K562 (cell line): ENCODE data around the gene LY6G6F. TPM values are rescaled to one million over a fixed set of nuclear protein-coding genes. Genes with fewer than 3 reads are reported as not detected.

Experiments used
- ASH1L ChIP-seq: fragments of 450-650 bp; IDR thresholded peaks from 2 replicates; pipeline ENCODE4 v1.6.1; 2018; ENCODE audit warnings: borderline replicate concordance, mild to moderate bottlenecking, low read depth; ENCODE audit not compliant: partially characterized antibody
- BDP1 ChIP-seq: IDR thresholded peaks from 3 replicates; pipeline ENCODE4 v1.6.1; 2011; ENCODE audit not compliant: insufficient read length, insufficient read depth
- ETV6 ChIP-seq, 3 experiments: fragments of 150-350 bp in 1 of 3; sonication (generic) in 1 of 3; formaldehyde crosslinking in 1 of 3; IDR thresholded peaks; 2 replicates each; pipeline versions ENCODE4 v1.6.1 to v1.8.0; 2014 to 2022; ENCODE audit warnings: borderline replicate concordance in 2 of 3, low read depth in 2 of 3, antibody characterized with exemption in 1 of 3, low read length in 1 of 3, mild to moderate bottlenecking in 1 of 3, missing genetic modification reagents in 1 of 3
- HCFC1 ChIP-seq: IDR thresholded peaks from 2 replicates; pipeline ENCODE4 v1.6.1; 2012; ENCODE audit warnings: low read depth, low read length, improper control_type of control experiment
- HDGF ChIP-seq: fragments of 450-650 bp; IDR thresholded peaks from 2 replicates; pipeline ENCODE4 v1.6.1; 2016
- ID3 ChIP-seq, 2 experiments: fragments of 250-450 bp in 1 of 2; fragments of 450-650 bp in 1 of 2; sonication (Bioruptor Pico) in 1 of 2; IDR thresholded peaks; 2 replicates each; pipeline versions ENCODE4 v1.6.1 to v1.8.0; 2016 to 2021; ENCODE audit warnings: mild to moderate bottlenecking in 2 of 2, moderate library complexity in 2 of 2, missing compliant biosample characterization in 1 of 2, missing genetic modification characterization in 1 of 2
- OTX1 ChIP-seq: fragments of 450-650 bp; formaldehyde crosslinking; IDR thresholded peaks from 2 replicates; pipeline ENCODE4 v1.4.0; 2022; ENCODE audit warnings: mild to moderate bottlenecking
- PHB2 ChIP-seq: fragments of 450-650 bp; IDR thresholded peaks from 2 replicates; pipeline ENCODE4 v1.6.1; 2017; ENCODE audit warnings: low read depth
- STAG1 ChIP-seq: sonication (generic); formaldehyde crosslinking; IDR thresholded peaks from 2 replicates; pipeline ENCODE4 v1.5.0; 2020; ENCODE audit warnings: missing genetic modification reagents, borderline replicate concordance
- STAT5B ChIP-seq: fragments of 250-450 bp; sonication (Bioruptor Pico); IDR thresholded peaks from 2 replicates; pipeline ENCODE4 v1.8.0; 2021; ENCODE audit warnings: mild to moderate bottlenecking, inconsistent platforms
- TBP ChIP-seq: optimal IDR thresholded peaks from 2 replicates; pipeline ENCODE3; 2011; ENCODE audit warnings: low read depth, low read length, improper control_type of control experiment
- ZFP91 ChIP-seq: sonication (generic); formaldehyde crosslinking; IDR thresholded peaks from 2 replicates; pipeline ENCODE4 v1.8.0; 2022; ENCODE audit warnings: mild to moderate bottlenecking, missing genetic modification reagents
- ZNF197 ChIP-seq: fragments of 200-800 bp; sonication (Bioruptor generic); IDR thresholded peaks from 2 replicates; pipeline ENCODE4 v1.6.1; 2016; ENCODE audit warnings: low read depth, missing genetic modification characterization, missing compliant biosample characterization
- ZNF24 ChIP-seq: fragments of 450-650 bp; IDR thresholded peaks from 2 replicates; pipeline ENCODE4 v1.6.1; 2016
- ZNF551 ChIP-seq: fragments of 250-450 bp; sonication (Bioruptor Pico); IDR thresholded peaks from 2 replicates; pipeline ENCODE4 v1.5.0; 2021; ENCODE audit warnings: mild to moderate bottlenecking, moderate library complexity
- polyA plus RNA-seq, 8 experiments: library from polyadenylated mRNA; depleted of rRNA in 4 of 8; stranded (reverse) in 5 of 8; unstranded in 3 of 8; fragments of >200 nt; fragmentation: Nextera tagmentation in 2 of 8; fragmentation: Illumina TruSeq in 1 of 8; extraction: Ambion mirVana in 2 of 8; extraction: Trizol in 1 of 8; gene quantifications; 2 replicates each; pipeline versions ENCODE4 v1.2.1 to v1.2.3, GENCODE V29; 2011 to 2014; ENCODE audit warnings: inconsistent platforms in 1 of 8, missing spikeins in 1 of 8
- total RNA-seq, 7 experiments: library from RNA; depleted of rRNA in 6 of 7; stranded (reverse); fragments of >200 nt in 6 of 7; fragmentation: Illumina TruSeq in 2 of 7; extraction: Trizol in 2 of 7; gene quantifications; 2 replicates each; pipeline versions ENCODE4 v1.2.1 to v1.2.3, GENCODE V29; 2011 to 2021; ENCODE audit warnings: low replicate concordance in 1 of 7
- TF ChIP-seq, protein P1 (sequence below): fragments of 450-650 bp; IDR thresholded peaks from 2 replicates; pipeline ENCODE4 v1.6.1; 2016; ENCODE audit warnings: low read depth

LY6G6F gene
- total and polyA plus RNA-seq, 9 of the 15 experiments (the other 6 are each of a cell fraction or from before 2014, with no cell fraction given), result 0.14 to 0.50 (median 0.28) TPM; not detected in 2

DNA sequence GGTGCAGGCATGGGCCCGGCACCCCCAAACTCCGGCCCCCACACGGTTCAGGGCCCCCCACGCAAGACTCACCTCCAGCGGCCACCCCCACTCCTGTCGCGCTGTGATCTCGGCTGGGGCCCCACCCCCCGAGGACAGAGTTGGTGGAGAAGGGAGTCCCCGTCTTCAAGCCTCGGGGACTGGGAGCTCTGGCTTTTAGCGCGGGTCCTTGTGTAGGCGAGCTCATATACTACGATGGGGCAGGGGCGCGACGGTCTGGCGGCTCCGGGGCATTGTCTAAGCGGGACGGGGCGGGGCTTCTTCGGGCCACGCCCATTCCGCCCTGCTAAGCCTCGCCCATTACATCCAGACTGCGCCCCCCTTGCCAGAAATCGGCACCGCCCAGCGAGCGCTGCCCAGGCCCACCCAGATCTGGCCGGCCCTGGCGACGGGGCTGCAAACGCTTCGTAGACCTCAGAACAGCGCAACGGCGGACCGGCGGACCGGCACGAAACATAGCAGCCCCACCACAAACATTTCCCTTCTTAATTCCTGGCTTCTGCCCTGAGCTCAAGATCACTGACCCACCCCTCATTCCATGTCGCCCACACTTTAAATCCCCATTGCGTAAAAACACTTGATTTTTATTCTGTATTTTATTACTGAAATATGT, 23.4 kb downstream of the LY6G6F start (continued):
- TF ChIP-seq, protein P1, sequence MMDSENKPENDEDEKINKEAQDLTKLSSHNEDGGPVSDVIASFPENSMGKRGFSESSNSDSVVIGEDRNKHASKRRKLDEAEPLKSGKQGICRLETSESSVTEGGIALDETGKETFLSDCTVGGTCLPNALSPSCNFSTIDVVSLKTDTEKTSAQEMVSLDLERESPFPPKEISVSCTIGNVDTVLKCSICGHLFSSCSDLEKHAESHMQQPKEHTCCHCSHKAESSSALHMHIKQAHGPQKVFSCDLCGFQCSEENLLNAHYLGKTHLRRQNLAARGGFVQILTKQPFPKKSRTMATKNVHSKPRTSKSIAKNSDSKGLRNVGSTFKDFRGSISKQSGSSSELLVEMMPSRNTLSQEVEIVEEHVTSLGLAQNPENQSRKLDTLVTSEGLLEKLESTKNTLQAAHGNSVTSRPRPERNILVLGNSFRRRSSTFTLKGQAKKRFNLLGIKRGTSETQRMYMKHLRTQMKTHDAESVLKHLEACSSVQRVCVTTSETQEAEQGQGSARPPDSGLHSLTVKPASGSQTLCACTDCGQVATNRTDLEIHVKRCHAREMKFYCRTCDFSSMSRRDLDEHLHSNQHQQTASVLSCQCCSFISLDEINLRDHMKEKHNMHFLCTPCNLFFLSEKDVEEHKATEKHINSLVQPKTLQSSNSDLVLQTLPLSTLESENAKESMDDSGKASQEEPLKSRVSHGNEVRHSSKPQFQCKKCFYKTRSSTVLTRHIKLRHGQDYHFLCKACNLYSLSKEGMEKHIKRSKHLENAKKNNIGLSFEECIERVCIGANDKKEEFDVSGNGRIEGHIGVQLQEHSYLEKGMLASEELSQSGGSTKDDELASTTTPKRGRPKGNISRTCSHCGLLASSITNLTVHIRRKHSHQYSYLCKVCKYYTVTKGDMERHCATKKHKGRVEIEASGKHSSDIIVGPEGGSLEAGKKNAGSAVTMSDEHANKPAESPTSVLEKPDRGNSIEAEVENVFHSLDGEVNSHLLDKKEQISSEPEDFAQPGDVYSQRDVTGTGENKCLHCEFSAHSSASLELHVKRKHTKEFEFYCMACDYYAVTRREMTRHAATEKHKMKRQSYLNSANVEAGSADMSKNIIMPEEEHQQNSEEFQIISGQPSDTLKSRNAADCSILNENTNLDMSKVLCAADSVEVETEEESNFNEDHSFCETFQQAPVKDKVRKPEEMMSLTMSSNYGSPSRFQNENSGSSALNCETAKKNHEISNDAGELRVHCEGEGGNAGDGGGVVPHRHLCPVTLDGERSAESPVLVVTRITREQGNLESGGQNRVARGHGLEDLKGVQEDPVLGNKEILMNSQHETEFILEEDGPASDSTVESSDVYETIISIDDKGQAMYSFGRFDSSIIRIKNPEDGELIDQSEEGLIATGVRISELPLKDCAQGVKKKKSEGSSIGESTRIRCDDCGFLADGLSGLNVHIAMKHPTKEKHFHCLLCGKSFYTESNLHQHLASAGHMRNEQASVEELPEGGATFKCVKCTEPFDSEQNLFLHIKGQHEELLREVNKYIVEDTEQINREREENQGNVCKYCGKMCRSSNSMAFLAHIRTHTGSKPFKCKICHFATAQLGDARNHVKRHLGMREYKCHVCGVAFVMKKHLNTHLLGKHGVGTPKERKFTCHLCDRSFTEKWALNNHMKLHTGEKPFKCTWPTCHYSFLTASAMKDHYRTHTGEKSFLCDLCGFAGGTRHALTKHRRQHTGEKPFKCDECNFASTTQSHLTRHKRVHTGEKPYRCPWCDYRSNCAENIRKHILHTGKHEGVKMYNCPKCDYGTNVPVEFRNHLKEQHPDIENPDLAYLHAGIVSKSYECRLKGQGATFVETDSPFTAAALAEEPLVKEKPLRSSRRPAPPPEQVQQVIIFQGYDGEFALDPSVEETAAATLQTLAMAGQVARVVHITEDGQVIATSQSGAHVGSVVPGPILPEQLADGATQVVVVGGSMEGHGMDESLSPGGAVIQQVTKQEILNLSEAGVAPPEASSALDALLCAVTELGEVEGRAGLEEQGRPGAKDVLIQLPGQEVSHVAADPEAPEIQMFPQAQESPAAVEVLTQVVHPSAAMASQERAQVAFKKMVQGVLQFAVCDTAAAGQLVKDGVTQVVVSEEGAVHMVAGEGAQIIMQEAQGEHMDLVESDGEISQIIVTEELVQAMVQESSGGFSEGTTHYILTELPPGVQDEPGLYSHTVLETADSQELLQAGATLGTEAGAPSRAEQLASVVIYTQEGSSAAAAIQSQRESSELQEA, result no peak
- TF ChIP-seq ID3 (CRISPR knock-in tag; IDR thresholded peaks at IDR 0.05) (0 out of 2 replicates have a peak, but pooled peaks have one; percentile 38), ID3 (tag; IDR thresholded peaks at IDR 0.05) (no peak), TBP (no peak), OTX1 (CRISPR knock-in tag) (peak; percentile 99), ZFP91 (CRISPR knock-in tag) (no peak), STAG1 (CRISPR knock-in tag) (no peak), ASH1L (no peak), HDGF (no peak), ZNF197 (no peak), ETV6 (IDR thresholded peaks at IDR 0.05; ENCODE audit: borderline replicate concordance in 1 of 2, low read depth in 2 of 2, low read length in 1 of 2) (no peak), ETV6 (CRISPR knock-in tag; IDR thresholded peaks at IDR 0.05; ENCODE audit: borderline replicate concordance) (peak; percentile 89; the same call in 1 of the 2 replicates), STAT5B (CRISPR knock-in tag) (no peak), ZNF551 (peak; percentile 96), BDP1 (no peak), HCFC1 (no peak; the same call in 1 of the 2 replicates), PHB2 (peak; percentile 60; the same call in 1 of the 2 replicates), ZNF24 (no peak)
